Globus pallidus (tissue), 1 donor: ENCODE data around the gene CNKSR3.

ENCODE experiments used
- DNase-seq: peaks from one replicate; pipeline ENCODE4 v3.0.0-alpha.2; 2015; ENCODE audit warnings: low spot score

The CNKSR3 gene

GRCh38 chr6:154453329-154453728, 57.2 kb downstream of the CNKSR3 start:
- no peak for DNase-seq

- no peak for DNase-seq
Observed at GRCh38 chr6:154450498-154450897, 60.0 kb downstream of the CNKSR3 start.

GRCh38 chr6:154448448-154449096, 61.9 kb downstream of the CNKSR3 start:
- peak; percentile 57 for DNase-seq

- DNase-seq: no peak
Observed at GRCh38 chr6:154447954-154448353, 62.5 kb downstream of the CNKSR3 start.

- no peak for DNase-seq
Observed at GRCh38 chr6:154446984-154447383, 63.5 kb downstream of the CNKSR3 start.

GRCh38 chr6:154445417-154445816, 65.1 kb downstream of the CNKSR3 start:
- no peak for DNase-seq

DNA sequence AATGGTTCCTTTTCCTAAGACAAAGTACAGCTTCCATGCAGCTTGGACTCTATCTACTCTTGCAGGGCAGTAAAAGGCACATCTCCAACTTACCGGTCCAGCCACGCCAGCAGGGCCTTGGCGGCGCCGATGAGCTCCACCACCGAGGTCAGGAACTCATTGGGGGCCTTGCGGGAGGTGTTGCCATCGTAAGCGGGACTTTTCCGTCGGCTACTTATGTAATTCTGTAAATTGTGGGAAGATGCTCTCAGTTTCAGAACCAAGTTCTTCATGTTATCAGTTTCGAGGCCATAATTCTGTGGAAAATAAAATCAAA, 68.5 kb downstream of the CNKSR3 start:
- DNase-seq: no peak

DNA sequence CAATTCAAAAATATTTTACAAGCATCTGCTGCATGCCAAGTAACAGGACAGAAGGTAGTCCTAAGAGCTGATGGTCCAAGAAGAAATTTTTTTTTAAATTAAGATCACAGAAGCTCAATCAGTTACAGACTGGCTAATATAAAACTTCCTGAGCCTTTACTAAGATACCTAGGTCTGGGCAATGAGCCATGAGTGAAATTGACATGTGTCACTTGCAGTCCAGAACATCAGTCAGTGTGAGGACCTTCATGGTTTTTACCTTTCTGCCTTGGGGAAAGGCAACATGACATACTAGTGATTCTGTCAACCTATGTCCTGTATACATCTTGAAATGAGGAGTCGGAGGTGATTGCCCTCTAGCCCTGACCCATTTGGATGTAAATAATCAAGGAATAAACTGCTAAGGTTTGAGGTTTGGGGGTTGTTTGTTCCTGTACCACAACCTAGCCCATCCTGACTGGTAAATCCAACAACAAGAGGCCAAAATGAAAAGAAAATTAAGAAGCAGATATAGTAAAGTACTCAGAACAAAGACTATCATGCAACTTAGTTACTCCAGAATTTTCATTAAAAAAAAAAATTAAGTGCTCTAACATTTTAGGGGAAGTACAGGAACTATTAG, 70.0 kb downstream of the CNKSR3 start:
- DNase-seq: no peak

DNA sequence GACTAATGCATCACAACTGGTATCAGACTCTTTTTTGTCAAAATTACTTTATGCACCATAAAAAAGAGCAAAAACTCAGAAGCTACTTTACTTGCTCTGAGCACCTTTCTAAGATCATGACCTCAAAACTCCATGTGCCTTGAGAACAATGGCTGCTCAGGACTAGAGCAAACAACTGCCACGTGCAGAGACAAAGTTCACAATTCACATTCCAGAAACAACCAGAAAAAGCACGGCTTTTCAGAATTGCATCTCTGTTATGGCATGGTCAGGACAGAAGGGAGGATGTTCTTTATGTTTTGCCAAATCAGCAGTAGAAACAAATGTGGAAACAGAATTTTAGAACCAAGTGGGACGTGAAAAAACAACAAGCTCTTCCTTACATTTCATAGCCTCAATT, 70.5 kb downstream of the CNKSR3 start:
- no peak for DNase-seq

DNA sequence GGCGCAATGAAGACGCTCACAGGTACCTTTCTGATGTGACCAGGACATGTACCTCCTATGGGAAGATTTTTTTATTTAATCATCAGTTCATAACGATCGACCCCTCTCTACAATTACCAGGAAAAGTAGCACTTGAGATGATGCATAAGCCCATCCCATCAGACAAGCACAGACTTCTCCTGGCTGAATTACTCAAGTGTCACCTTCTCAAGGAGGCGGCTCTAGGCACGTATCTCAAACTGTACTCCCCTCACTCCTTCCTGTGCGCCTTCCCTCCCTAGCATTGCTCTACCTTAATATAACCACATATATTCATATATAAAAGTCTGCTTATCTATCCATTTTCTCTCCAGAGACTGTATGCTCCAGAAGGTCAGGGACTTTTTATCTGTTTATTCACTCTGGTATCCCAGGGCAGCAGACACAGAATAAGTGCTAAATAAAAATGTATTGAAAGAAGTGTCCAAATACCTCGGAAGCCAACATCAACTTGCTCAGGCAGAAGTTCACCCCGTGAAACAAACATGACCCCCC, 71.5 kb downstream of the CNKSR3 start:
- no peak for DNase-seq

DNA sequence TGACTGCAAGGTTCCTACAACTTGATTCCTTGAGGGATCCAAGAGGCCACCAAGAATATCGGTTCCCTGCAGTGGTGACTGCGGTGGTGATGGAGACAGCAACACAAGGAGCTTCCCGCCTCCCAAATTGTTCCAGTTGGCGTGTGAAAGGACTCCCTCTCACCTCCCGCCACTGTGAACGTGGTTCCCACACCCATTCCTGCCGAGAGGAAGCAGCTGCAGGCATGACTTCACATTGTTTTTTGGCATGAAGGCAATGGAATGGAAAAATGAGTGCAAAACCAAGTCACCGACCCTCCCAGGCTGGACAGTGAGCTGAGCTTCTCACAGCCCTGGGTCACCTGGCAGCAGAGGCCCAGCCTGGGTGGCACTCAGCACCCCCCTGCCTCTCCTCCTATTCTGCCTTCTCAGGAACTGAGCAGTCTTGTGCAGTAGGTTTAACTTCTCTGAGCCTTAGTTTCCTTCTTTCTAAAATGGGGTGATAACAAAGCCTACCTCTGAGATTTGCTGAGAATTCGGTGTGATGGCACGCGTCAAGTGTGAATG, 75.0 kb downstream of the CNKSR3 start:
- no peak for DNase-seq

DNA sequence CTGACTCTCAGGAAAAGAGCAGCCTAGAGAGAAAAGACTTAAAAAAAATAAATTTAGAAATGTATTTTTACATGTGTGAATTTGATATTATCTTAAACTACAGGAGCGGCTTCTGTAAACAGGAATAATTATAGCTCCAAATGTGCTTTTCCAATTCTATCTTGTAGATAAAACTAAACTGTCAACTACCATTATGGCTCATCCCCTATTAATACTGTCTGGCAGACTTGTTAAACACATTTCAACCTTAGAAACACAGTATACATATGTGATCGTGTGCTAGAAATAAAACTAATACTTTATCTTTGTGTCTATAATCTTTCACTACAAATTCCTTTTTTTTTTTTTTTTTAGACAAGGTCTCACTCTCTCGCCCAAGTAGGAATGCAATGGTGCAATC, 75.8 kb downstream of the CNKSR3 start:
- no peak for DNase-seq

DNA sequence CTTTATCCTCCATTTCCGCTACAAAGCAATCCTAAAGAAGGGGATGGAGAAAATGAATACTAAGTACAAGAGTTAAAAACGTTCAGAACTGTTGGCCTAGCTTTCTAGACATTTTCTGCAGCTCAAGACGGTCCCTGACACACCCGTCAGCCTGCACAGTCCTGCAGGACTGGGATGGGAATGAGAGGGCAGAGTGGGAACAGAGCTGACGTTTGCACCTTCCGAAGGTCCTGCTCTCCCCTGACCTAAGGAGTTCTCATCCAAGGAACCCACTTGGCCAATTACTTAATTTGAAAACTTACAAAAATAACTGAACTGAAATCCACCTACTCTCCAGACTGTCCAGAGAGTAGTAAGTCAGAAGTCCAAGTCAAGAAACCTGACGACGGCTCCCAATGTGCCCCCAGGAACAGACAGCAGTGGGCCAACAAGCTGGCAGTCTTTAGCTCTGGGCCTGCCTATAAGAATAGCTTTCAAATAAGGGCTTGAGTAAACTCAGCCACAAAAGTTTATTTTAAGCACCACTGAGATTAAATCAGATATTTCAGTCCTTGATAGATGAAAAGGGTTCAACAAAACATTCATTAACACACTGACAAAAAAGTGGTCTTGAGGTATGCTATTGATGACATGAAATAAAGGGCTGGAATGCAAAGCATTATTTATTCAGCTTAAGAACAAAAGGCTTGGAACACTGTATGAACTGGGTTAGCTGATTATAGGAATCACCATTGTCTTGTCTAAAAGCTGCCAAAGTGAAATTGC, 76.8 kb downstream of the CNKSR3 start:
- DNase-seq: no peak

DNA sequence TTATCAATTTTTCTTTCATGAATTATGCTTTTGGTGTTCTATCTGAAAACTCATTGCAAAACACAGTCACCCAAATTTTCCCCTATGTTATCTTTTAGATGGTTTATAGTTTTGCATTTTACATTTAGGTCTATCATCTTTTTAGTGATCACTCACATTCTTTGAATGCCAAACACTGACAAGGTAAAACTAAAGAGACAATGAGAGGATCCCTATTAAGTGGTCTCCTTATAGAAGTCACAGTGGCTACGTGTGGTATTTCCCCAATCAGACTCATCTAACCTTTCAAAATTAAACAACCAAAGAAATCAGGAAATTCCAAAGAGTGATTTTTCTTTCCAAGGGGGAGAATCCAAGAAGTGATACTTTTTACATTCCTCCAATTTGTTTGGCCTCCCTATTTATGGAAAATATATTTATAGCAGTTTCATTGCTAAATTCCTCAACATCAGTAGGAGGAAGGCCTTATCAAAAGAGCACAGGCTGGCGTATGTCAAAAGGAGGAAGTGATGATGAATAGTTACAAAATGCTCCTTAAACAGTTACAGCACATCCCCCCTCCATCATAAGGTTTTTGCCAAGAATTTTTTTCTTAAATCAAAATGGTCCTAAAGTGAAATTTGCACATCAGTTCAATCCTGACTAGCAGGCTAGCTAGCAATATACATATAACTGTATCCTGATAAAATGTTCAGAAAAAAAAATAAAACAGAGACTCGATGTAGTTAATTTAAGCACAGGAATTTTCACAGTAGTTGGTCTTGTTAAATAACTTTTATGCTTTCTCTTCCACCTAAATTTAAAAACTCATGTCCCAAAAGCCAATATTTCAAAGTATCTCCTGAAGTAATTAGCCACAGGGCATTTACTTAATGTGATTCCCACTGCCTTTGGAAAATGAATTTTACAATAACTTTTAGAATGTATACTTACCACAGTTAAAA, 77.7 kb downstream of the CNKSR3 start:
- no peak for DNase-seq

GRCh38 chr6:154430481-154430919, 80.0 kb downstream of the CNKSR3 start:
- DNase-seq: peak; percentile 48

DNA sequence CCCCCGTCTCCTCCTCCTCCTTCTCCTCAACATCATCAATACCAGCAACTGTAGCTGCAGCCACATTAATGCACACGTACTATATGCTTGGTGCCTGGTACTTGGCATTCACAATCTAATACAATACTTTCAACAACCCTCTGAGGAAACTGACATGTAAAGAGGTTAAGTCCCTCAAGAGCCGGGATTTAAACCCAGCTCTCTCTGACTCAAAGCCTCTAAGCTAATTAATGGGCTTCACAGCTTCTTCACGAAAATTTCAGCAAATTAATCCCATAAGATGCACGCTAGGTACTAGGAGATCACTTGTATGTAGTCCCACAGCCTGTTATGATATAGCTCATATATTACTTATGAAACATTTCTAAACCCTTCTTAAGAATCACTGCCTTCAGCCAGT, 80.8 kb downstream of the CNKSR3 start:
- DNase-seq: no peak

DNA sequence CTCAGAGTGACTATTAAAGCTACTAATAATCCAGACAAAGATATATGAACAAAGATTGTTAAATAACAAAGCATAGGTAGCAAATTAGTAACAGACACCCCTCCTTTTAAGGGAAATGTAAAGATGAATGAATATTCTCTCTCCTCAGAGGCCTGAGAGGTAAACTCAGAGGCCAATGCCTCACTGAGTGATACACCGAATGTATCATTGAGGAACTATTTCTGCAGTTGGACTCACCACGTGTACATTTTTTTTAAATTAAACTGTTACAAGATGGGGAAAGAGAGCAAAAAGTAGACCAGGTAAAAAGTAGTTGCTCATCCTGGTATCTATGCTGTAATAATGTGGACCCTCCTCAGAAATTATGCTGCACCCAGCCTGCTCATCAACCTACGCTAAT, 81.6 kb downstream of the CNKSR3 start:
- no peak for DNase-seq

GRCh38 chr6:154427446-154427845, 83.0 kb downstream of the CNKSR3 start:
- DNase-seq: no peak

DNA sequence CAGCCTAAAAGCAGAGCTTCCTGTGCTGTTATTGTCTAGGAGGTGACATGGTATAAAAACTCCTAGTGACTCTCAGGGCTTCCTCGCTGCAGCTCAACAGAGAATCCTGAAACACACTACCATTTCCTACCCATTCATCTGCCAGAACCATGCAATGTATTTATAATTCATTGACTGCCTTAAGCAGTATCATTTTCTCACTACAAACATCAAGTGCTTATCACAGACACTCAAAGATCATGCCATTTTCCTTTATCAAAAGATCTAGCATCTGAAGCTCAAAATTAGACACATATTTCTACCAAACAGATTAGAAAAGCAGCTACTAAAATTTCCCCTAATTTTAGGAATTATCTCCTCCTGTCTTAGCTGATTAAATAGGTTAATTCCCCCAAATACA, 83.5 kb downstream of the CNKSR3 start:
- no peak for DNase-seq

- DNase-seq: no peak
Observed at GRCh38 chr6:154425034-154425433, 85.5 kb downstream of the CNKSR3 start.

- no peak for DNase-seq
Observed at GRCh38 chr6:154414021-154414813, 96.3 kb downstream of the CNKSR3 start.
